AML-193 (cell line): ENCODE results near the gene ANGPT4.

Experiments used
- DNase-seq, 2 experiments: peaks; one replicate each; lab custom pipeline; 2025; lab: John Stamatoyannopoulos, UW

Gene ANGPT4

GRCh38 chr20:916125-916799, at the start of gene ANGPT4:
Gene ANGPT4, minus strand, starts transcription at chr20:916334. Its CDS starts 120 bp downstream, at chr20:916214.
- DNase-seq: no peak

- DNase-seq: no peak
These were observed 47.7 kb upstream of the ANGPT4 start for GRCh38 chr20:963795-964194.

DNA sequence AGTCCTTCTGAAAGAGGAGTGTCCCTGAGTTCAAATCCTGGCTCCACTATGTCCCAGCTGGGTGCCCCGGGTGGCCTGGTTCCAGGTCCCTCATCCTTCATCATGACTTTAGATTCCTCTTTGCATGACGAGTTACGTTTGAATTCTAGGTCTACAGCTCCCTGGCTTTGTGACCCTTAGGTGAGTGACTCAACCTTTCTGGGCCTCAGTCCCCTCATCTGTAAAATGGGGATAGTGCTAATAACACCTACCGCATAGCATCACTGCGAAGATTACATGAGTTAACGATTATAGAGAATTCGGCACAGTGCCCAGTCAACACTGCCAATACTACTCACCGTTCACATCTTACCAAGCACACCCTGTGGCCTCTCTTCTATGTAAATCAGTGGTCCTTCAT, 46.5 kb upstream of the ANGPT4 start:
- DNase-seq: no peak

DNA sequence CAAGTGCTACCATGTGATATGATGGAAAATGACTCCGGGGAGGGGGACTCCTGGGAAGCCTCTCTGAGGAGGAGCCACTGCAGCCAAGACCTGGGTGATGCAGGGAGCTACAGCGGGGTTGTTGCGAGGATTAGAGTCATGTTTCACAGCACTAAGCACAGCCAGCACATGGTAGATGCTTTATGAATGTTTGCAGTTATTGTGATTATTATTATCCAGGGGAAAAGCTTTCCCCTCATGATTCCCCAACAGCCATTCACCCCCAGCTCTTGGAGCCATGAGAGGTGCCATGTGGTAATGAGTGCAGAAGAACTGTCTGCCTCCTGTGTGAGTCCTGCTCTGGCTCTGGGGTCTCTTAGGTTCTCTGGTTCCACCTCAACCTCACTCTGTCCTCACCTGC, 46.1 kb upstream of the ANGPT4 start:
- no peak for DNase-seq

GRCh38 chr20:961768-962167, 45.6 kb upstream of the ANGPT4 start:
- no peak for DNase-seq

DNA sequence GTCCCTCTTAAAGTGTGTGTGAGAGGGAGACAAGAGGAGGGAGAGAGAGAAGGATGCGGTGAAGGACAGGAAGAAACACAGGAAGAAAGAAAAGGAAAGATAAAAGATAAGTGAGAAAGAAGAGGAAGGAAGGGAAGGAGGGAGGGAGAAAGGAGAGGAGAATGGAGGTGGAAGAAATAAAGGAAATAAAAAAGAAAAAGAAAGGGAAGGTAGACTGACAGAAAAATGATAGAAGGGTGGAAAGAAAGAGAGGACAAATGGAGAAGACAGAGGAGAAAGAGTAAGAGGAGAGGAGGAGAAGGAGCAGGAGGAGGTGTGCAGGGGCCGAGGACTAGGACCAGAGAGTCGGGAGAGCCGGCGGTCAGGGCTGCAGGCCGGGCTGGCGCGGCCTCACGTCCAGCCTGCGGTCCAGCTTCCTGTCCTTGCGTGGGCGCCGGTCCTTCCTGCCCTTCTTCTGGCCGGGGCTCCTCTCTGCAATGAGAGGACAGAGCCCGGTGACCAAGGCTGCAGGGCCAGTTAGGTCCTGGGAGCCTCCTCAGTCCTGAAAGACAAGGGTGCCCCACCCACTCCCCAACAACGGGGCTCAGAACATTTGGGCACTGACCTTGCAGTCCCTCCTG, 44.0 kb upstream of the ANGPT4 start:
- no peak for DNase-seq

DNA sequence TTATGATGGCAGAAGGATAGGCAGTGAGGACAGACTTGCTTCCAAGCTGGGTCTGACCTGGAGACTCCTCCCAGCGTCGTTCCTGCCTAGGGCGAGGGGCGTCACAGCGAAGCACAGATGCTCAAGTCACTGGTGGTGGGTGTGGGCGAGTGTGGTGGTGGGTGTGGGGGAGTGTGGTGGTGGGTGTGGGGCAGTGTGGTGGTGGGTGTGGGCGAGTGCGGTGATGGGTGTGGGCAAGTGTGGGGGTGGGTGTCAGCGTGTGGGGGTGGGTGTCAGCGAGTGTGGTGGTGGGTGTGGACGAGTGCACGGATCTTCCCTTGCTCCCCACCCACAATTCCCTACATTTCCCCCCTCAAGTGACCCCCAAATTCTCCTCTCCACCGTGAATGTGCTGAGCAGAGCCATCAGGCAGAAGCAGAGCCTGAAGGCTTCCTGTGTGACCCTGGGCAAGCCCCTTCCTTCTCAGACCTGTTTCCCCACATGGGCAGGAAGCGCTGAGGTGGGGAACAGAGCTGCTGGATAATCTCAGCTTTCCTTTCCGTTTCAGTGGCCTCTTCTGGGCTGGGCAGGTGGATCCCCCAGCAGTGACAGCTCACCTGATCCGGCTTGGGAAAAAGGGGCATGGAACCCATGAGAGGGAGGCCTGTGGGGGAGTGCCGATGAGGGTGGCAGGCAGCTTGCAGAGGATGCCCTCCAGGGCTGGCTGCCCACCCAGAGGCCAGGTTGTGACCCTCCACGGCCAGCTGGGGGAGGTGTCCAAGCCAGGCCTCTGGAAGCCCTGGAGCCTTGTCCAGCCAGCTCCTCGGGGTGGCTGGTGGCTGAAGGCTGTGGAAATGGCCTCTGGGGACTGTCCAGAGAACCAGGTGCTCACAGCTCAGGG, 43.0 kb upstream of the ANGPT4 start:
- DNase-seq: no peak

- no peak for DNase-seq
These were observed 41.4 kb upstream of the ANGPT4 start for GRCh38 chr20:957544-957943.

- DNase-seq: peak; percentile 32 to 45
These were observed 40.3 kb upstream of the ANGPT4 start for GRCh38 chr20:956330-956951.

DNA sequence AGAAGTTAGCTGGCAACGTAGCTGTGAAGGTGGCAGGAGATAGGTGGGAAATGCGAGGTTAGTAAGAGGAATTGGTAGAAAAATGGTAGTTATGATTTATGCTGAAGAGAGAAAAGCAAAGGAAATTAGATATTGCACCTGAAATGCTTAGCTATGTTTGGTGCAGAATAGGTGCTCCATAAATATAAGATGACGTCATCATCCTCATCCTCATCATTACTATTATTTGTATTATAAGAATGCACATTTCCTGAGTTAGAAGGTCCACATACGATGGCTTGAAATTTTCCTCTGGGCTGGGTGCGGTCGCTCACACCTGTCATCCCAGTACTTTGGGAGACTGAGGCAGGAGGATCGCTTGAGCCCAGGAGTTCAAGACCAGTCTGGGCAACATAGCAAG, 39.5 kb upstream of the ANGPT4 start:
- DNase-seq: no peak

DNA sequence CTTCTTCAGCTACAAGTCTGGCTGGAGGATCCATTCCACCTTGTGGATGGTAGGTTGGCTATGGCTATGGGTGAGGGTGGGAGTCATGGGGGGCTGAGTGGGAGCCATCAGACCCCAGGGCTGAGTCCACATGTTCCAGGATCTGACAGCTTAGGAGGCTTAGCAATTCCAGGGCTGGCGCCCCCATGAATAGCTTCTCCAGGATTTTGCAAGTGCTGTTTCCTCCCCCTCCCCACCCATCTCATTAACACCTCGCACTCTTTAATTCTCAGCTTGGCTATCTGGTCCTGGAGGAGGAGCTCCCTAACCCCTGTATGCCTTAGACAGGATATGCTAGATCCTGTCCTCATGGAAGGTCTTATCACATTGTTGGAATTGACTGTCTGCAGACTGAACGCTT, 39.0 kb upstream of the ANGPT4 start:
- no peak for DNase-seq

GRCh38 chr20:953742-954141, 37.6 kb upstream of the ANGPT4 start:
- DNase-seq: no peak

DNA sequence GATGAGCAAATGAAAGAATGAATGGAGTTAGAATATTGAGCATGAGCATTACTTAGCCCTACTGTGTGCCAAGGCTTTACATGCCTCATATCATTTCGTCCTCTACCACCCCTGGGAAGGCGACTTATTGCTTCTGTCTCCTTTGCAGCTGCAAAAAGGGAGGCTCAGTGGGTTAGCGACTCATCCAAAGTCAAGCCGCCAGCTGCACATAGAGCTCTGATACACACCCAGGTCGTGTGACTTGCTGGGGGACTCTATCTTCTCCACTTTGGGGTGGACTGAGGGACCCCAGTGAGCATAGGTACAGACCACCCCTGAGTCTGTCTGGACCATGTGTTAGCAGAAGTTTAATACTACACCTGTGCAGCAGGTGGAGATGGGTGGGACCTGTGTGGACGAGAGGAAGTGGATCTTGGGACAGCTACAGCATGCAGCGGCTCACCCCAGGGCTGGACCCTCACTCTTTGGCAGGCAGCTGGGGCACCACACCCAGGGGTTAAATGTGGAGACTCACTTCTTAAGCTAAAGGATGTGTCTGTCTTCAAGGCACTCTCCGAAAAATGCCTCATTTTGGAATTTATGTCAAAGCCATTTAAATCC, 36.2 kb upstream of the ANGPT4 start:
- no peak for DNase-seq

- DNase-seq: no peak
These were observed 35.4 kb upstream of the ANGPT4 start for GRCh38 chr20:951384-952169.

- no peak for DNase-seq
These were observed 33.6 kb upstream of the ANGPT4 start for GRCh38 chr20:949717-950116.

- DNase-seq: no peak
These were observed 30.7 kb upstream of the ANGPT4 start for GRCh38 chr20:946826-947225.

- no peak for DNase-seq
These were observed 29.7 kb upstream of the ANGPT4 start for GRCh38 chr20:945841-946240.

- no peak for DNase-seq
These were observed 28.8 kb upstream of the ANGPT4 start for GRCh38 chr20:944774-945410.

DNA sequence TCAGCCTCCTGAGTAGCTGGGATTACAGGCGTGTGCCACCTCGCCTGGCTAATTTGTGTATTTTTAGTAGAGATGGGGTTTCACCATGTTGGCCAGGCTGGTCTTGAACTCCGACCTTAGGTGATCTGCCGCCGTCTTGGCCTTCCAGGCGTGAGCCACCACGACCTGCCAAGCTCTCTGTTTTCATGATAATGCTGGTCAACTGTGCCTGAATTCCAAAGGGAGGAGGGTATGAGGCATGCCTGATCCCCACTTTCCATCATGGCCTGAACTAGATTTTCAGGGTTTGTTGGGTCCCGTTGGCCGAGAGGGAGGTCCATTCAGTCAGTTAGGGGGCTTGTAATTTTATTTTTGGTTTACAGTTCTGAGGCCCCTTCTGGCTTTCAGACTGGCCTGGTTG, 28.0 kb upstream of the ANGPT4 start:
- no peak for DNase-seq

DNA sequence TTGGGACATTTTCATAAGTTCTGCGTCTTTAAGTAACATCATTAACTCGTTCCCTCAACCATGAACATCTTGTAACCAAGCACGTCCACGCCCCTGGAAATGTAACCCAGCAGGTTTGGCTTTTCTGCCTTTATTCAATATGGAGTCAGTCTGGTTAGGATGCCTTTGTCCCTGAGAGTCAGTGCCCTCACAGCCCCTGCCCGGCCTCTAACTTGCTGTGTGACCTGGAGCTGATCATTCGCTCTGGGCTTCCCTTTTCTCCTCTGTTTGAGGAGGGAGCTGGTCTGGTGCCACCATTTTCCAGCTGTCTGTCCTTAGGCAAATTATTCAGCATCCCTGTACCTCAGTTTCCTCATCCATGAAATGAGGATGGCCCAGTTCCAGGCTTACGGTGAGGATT, 26.5 kb upstream of the ANGPT4 start:
- DNase-seq: no peak

GRCh38 chr20:940926-941325, 24.8 kb upstream of the ANGPT4 start:
- no peak for DNase-seq
